T-helper 22 cell (primary cell): ENCODE results near the gene TFAP2B.

Source experiments
- DNase-seq: peaks from one replicate; pipeline ENCODE4 v3.0.0-alpha.2; 2020; ENCODE audit warnings: low read depth

Gene TFAP2B

DNA sequence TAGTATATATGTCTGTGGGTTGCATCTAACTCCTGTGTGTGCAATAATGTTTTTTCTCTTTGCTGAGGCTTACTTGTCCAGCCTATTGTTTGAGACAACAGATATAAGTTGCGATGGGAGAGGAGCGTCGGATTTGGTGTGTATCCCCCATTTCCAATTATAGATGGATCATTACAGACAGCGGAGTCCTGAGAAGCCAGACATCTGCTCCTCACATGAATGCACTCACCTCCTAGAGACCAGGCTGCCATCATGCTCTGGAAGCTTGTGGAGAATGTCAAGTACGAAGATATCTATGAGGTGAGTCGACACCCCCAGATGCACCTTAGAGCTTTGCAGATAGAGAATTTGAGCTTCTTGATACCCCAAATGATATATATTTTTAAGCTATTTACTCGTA, at the start of gene TFAP2B:
Gene TFAP2B, plus strand, starts transcription at position 199 of the 400 bp plus-strand sequence. Its CDS starts 21 bp downstream, at position 220.
- no peak for DNase-seq

DNA sequence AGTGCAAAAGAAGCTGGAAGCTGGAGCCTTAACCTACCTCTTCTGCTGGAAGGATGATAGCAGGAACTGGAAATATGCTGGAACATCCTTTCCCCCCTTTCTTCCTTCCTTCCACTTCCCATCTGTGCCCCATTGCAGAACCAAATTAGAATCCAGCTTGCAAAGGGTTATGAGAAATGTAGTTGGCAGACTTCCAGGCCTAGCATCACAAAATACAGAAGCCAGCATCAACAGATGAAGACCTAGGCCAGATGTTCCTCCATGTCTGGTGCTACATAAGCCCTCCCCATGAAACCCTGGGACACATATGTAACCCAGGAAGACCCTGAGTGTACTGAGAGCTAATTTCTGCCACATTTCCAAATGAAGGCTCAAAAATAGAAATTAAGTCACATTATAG, 40.0 kb upstream of the TFAP2B start:
- no peak for DNase-seq

DNA sequence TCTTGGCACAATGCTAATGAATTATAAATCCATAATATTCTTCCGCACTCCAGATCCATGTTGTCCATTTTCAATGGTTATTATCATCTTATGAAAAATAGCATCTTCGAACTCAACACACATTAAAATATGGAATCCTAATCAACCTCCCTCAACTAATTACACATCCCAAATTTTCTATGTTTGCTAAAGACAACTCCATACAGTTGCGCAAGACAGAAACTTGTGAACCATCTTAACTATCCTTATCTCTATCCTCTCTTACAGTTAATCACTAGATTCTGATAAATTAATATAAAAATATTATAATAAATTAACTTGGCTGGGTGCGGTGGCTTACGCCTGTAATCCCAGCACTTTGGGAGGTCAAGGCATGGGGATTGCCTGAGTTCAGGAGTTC, 38.3 kb upstream of the TFAP2B start:
- no peak for DNase-seq

DNA sequence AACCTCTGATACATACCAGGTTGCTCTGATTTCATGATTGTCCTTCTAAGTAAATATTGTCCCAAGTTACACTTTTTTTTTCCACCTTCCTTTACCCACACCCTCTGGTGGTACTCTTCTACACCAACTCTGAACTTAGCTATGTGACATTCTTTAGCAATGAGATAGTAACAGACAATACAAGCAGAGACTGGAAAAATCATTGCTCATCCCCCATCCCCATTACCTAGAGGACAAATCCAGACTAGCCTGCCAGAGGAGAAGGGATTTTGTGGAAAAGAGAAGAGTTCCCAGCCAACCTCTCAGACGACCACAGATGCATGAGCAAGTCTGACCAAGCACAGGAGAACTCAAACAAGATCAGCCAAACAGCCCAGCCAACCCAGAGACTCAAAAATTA, 32.8 kb upstream of the TFAP2B start:
- no peak for DNase-seq

DNA sequence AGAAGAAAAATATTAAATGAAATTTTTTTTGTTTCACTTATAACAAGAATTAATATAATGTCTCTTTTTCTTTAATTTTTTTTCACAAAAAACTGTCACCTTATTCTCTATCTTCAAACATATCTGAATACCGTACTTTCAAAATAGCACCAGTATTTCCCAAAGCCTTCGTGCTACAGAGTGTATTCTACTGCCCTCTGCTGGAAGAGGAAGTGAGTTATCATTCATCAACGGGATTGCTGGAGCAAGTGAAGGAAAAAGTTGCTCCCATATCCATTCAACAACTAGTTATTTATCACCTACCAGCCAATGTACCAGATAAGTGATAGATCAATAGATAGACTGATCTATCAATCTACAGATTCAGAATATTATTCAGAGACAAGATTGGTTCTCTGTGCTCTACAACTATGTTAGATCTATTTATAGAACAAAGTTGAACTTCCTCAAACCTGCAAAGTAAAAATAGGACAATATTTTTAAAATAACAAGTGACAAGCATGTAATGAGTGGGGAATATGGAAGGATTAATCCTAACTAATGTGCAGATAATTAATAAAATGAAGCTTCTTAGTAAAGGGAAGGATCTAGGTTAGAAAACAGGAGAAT, 26.7 kb upstream of the TFAP2B start:
- DNase-seq: no peak

DNA sequence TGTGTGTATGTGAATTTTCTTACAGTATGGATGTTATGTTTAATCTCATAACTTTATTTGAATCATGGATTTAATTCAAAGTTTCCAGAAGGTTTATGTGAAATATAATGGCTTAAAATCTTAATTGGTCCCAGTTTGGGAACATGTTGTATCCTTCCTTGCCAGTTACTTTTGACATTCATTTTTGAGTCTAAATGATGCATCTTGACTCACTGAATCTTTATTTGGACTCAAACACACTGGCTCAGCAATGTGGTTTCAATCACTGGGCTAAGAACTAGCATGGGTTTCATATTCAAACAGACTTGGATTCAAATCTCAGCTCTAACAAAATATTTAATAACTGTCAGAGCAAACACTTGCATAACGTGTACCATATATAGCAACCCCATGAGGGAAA, 25.9 kb upstream of the TFAP2B start:
- no peak for DNase-seq

DNA sequence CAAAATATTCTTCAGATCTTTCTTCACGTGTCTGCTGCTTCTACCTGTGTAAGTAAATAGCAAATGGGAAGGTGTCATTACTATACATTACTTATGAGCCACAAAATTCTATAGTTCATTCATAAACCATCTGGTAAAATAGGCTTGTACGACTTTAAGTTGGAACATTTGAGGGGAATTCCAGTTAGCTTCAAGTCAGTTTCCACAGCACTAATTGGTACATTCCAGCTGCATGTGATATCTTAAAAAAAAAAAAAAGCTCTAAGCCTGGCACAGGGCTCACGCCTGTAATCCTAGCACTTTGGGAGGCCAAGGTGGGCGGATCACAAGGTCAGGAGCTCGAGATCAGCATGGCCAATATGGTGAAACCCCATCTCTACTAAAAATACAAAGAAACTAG, 23.1 kb upstream of the TFAP2B start:
- DNase-seq: no peak

DNA sequence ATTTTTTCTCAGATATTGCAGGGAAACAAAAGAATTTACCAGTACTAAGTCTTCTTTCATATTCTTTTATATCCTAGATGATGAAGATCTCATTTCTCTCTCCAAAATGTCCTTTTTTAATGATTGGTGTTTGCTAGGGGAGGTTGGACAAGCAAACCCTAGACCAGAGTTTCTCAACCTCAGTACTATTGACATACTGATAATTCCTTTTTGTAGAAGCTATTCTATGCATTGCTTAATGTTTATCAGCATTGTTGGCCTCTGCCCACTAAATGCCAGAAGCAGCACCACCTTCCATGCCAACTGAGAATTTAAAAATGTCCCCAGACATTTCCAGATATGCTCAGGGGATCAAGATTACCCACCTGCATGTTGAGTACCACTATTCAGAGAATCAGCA, 14.4 kb upstream of the TFAP2B start:
- no peak for DNase-seq

DNA sequence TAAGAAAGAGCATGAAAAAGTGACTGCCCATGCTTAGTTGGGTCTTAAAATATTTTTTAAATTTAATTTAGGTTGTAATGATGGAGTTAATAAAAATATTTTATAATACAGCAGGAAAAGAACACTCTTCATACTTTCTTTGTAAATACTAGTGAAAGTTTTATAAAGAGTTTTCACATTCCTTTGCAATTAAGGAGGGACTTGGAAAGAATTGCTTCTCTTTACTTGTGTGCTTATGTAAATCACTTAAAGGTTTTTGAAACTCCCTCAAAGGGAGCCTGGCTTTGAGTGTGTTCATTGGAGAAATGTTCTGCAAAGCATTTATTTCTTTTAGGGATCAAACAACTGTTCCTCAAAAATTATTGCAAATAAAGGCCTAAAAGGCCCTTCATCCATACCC, 11.6 kb upstream of the TFAP2B start:
- no peak for DNase-seq

DNA sequence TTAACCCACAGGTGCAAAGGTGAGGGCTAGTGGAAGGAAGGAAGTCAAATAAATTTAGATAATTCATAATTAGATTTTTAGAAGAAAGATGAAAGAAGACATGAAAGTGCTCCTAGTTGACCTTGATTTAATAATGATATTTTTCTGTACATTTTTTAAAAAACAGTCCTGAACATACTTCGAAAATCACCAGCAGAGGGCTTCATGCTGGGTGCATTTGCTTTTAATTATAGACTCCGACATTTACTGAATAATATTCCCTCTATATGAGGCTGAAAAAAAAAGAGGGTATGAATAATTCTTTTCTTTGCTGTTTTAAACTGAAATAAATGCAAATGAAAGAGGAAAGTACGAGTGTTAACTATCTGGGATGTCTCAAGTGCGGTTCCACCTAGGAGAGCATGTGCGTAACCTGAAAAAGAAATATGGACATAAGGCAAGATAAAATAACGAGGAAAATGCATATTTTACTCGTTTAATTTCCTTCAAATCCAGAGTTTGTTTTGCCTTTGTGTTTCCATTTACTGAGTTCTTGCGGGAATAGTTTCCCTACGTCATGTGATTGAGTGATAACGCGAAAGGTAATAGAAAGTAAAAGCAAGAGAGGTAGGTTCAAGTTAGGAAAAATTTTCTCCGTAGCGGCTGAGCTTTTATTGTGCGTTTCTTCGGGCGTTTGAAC, 3.1 kb upstream of the TFAP2B start:
- DNase-seq: no peak

DNA sequence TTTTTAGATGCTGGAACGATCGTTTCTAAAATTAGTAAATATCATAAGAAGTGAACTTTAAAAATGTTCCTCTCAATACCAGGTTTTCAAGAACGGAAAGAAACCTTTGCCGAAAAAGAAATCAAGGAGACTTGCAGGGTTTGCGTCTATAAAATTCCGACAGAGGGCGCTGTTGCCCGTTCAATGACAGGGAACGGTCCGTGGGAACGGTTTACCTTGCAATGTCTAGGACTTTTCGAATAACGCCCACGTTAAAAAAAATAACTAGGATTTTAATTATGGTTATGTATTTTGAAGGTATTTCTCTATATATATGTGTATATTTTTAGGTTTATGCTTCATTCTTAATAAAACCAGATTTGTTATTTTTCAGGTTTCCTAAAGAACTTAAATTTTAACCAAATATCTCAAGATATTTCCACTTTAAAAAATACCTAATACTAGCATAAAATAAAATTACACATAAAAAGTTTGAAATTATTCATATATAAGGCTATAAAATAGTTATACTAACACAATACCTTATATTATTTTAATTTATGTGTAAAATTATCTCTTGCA, 2.5 kb upstream of the TFAP2B start:
- DNase-seq: no peak

DNA sequence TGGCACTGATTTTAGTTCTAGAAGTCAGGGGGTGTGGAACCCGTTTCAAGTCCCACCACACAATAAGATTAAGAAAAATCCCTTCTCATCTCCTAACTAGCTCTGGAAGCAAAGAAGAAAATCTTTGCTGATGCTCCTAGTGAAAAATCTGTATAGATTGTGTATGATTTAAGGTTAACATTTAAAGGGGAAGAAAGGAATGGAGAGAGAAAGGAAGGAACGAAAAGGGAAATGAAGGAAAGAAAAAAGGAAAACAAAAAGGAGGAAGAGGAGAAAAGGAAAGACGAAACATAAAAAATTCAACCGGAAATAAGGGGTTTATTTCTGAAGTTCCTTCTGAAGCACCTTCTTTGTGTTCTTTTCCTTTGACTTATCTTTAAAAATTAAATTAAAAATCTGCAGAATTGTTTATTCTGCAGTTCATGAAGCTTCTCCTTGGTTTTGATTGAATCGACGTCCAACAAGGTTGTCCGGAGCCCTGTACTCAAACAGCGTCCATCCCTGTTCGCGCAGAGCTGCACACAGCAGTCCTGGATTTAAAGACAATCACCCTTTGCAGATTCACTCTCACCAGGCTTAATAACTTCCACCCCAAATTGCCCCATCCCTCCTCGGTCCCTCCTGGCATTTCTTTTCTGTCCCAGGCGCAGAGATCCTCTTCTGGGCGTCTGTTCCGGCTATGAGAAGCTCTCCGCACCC, 1.6 kb upstream of the TFAP2B start:
- no peak for DNase-seq

DNA sequence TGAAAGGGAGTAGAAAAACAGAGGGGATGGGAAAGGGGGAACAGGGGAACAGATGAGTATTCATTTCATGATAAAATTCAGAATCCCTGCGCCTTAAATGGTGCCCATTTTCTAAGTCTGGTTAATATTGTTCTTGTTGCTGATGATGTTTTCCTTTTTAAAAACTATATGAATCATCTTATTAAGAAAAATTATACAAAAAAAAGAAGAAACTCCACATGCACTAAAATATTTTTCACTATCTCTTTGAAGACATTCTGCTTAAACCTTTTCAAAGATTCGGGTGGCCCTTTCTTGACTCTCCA, 1.1 kb upstream of the TFAP2B start:
- no peak for DNase-seq

DNA sequence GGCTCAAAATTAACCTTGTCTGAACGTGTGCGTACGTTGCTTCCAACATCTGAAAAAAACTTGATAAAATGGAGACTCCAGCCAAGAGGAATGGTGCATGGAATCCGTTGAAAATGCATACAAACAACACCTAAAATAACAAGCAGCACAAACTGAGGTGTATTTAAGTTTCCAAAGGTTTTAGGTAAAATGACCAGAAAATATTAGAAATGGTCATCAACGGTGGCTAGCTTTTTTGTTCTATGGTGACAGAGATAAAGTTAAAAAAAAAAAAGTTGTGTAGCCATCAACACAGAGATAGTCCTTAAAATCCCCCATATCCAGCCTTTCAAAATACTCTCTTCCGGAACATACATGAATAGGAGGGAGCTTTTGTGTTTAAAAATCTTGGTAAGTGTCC, 651 bp upstream of the TFAP2B start:
- DNase-seq: no peak

DNA sequence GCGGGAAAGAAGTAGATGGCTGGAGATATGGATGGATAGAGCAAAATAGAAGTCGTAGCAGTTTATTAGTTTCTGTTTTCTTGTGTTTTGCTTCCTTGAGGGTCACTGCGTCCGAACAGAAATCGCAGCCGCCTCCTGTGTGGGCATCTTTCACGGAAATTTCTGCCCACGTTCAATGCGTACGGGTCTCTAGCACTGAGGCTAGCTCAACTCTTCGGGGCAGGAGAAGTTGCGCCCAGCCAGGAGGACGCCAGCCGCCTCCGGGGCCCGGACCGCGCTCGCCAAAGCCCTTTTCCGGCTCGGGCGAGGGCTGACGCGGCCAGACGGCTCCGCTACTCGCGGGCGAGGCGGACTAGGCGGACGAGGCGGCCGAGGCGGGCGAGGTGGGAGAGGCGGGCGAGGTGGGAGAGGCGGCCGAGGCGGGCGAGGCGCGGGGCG, 814 bp downstream of the TFAP2B start:
- no peak for DNase-seq

DNA sequence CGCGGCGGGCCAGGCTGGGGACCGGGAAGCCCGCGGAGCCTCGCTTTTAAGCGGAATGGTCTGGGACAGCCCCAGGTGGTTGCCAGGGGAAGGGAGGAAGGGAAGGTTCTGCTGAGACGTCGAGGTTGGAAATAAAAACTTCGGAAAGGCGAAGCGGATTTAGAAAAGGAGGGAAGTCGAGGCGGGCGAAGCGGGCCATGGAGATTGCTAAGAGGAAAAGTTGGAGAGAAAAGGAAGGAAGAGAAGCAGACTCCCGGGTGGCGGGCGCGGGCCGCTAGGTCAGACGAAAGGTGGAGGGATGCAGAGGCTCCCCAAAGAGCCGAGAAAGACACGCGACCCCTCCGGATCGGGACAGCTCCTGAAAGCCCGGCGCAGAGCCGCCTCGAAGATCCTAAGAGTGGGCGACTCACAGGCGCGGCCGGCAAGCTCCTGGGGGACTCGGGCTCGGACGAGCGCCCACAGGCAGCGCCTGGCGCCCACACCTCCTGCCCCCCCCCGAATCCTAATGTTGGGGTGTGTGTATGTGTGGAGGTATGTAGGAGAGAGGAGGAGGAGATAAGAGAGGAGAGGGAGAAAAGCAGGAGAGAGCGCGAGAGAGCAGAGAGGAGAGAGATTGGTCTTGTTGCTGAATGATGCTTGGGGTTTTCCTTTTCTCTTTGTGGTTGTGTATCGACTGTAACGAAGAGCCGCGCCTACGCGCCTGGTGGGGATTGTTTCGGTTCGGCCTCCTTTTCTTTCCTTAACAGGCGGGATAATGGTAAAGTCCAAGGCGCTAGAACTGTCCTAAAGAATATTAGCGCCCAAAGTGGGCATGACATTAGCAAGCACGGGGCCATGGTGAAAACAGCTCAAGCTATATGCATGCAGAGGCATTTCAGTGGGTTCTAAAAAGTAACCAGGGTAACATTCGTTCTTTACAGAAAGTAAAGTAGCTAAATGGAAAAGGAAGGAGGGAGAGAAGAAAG, 1.5 kb downstream of the TFAP2B start:
- no peak for DNase-seq

DNA sequence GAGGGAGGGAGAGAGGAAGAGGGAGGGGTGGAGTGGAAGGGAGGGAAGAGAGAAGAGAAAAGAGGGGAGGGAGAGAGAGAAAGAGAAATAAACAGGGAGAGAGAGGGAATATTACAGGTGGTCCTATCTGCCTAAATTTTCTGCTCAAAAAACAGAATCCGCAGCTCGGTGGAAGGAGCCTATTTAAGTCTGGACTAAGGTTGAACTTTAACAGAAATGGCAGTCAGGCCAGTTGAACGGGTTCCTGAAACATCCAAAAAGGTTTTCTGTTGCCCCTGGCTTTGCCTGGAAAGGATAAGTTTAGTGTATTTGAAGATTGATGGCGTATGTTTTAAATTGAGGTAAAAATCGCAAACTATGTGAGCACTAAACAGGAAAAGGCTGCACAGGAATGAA, 2.2 kb downstream of the TFAP2B start:
- no peak for DNase-seq

DNA sequence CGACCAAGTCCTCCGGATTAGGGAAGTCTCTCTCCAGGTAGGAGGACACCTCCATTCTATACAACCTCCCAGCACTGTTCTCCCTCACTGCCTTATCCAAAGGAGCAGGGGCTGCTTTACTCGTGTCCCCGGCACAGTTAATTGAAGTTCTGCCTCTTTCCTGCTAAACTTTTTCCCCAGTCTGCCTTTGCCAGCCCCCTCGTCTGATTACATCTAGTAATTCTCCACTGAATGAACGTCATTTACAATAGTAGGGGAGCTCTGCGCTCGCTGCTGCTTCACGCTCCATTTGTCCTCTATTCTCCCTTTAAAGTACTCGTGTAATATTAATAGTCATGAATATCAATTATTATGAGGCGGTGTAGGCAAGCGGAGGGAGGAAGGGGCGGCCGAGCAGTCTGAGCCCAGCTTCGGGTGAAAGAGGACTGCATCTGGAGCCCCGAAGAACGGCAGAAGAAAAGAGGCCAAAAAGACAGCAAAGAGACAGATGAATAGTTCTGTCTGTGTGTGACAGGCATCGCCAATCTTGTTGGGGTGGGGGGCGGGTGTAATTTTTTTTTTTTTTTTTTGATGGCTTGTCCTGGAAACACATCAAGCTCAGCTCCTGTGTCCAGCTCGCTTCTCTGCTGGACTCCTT, 2.9 kb downstream of the TFAP2B start:
- no peak for DNase-seq

DNA sequence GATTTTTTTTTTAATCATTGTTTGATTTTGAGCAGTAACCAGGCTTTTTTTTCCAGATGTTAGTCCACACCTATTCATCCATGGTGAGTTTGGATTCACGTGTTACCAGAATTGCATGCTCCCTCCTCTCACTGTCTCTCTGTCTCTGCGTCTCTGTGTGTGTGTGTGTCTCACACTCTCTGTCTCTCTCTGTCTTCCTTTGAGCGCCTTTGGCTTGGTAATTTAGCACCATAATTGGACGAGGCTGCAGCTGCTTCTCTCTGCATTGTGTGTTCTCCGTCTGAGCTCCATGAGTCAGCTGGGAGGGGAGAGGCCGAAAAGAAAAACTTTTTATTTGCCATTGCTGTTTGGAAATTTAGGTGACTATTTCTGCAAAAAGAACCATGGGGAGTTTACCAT, 3.4 kb downstream of the TFAP2B start:
- no peak for DNase-seq

DNA sequence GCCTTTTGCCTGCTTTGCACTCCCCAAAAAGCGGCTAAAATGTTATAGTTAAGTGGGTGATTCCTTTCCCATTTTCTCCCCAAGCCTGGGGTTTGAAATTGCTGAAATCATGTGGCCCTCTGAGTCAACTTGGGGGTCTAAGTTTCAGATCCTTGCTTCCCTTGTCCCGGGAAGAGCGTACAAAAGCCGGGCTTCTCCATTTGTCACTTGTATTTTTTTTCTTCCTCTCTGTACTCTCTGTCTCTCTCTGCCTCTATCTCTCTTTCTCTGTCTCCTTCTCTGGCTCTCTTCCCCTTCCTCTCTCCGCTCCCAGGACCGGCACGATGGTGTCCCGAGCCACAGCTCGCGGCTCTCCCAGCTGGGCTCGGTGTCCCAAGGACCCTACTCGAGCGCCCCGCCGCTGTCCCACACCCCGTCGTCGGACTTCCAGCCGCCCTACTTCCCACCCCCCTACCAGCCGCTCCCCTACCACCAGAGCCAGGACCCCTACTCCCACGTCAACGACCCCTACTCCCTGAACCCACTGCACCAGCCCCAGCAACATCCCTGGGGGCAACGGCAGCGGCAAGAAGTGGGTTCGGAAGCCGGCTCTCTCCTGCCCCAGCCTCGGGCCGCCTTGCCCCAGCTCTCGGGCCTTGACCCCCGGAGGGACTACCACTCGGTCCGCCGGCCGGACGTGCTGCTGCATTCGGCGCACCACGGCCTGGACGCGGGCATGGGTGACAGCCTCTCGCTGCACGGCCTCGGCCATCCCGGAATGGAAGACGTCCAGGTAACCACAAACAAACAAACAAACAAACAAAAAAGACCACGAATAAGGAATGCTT, 4.6 kb downstream of the TFAP2B start:
- no peak for DNase-seq

DNA sequence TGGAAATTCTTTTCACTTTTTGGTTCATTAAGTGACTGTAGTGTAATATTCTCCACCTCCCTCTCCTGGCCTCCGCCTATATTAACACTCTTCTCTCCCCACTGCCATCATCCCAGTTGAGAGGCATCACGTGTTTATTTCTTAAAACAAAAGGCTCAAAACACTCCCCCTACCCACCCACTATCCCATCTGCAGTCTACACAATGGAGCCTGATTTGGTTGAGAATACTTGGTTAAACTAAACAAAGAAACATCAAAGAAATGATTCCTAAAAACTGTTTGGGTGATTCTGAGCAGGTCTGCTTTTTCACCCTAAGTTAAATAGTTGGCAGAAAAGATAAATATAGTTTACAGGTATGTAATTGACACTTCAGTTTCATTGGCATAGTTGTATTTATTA, 5.9 kb downstream of the TFAP2B start:
- no peak for DNase-seq
